CD4-positive, alpha-beta T cell (primary cell): ENCODE data around the gene C1orf185. TPM values are rescaled to one million over a fixed set of nuclear protein-coding genes. Genes with fewer than 3 reads are reported as not detected.

Source experiments
- ATAC-seq: fragments of 200-7000 bp; cut with Tn5 transposase; one replicate; pipeline ENCODE4 v1.10.0; 2022; ENCODE audit warnings: mild to moderate bottlenecking; ENCODE audit not compliant: poor library complexity
- CTCF ChIA-PET: fragments of 350-600 bp; sonication (Branson Sonifier 250); formaldehyde crosslinking; loops from one replicate; lab custom pipeline; 2021; ENCODE audit warnings: antibody characterized with exemption, inconsistent platforms; lab: Charles Lee
- POLR2A ChIA-PET: fragments of 350-600 bp; sonication (Branson Sonifier 250); formaldehyde crosslinking; loops from one replicate; lab custom pipeline; 2021; ENCODE audit warnings: antibody characterized with exemption, inconsistent platforms; lab: Charles Lee
- DNase-seq, 14 experiments: peaks; one replicate each; pipeline ENCODE4 v3.0.0-alpha.2; 2013 to 2020; ENCODE audit warnings: mixed read lengths in 2 of 14
- H3K27ac ChIP-seq, 2 donors: one replicate each; pipeline versions ENCODE4 v1.5.1 to v1.7.0; 2013; ENCODE audit warnings: low read length in 2 of 2, low read depth in 1 of 2, mild to moderate bottlenecking in 1 of 2
- H3K27me3 ChIP-seq, 2 experiments: 1 replicate in 1 of 2; 2 replicates in 1 of 2; pipeline versions ENCODE4 v1.6.1 to v1.7.0; 2013; ENCODE audit warnings: low read length in 2 of 2, control low read depth in 1 of 2, mild to moderate bottlenecking in 1 of 2, moderate library complexity in 1 of 2; ENCODE audit not compliant: insufficient read depth in 2 of 2, control insufficient read depth in 1 of 2
- H3K36me3 ChIP-seq: one replicate; pipeline ENCODE4 v1.6.1; 2013; ENCODE audit warnings: low read length, control low read depth; ENCODE audit not compliant: insufficient read depth
- H3K4me1 ChIP-seq: one replicate; pipeline ENCODE4 v1.6.1; 2013; ENCODE audit warnings: low read length, control low read depth; ENCODE audit not compliant: insufficient read depth
- H3K4me3 ChIP-seq: one replicate; pipeline ENCODE4 v1.5.1; 2013; ENCODE audit warnings: mild to moderate bottlenecking, low read length, moderate library complexity
- H3K9me3 ChIP-seq, 2 experiments: 1 replicate in 1 of 2; 2 replicates in 1 of 2; pipeline versions ENCODE4 v1.6.1 to v1.7.0; 2013; ENCODE audit warnings: low read length in 2 of 2, mild to moderate bottlenecking in 2 of 2, control low read depth in 1 of 2, moderate library complexity in 1 of 2; ENCODE audit not compliant: control insufficient read depth in 1 of 2, insufficient read depth in 1 of 2
- H3K27ac Mint-ChIP-seq: one replicate; pipeline ENCODE4 v1.8.0; 2020; ENCODE audit warnings: mixed read lengths
- H3K27me3 Mint-ChIP-seq: one replicate; pipeline ENCODE4 v1.8.0; 2021; ENCODE audit warnings: mixed read lengths
- H3K36me3 Mint-ChIP-seq: one replicate; pipeline ENCODE4 v1.8.0; 2021; ENCODE audit warnings: low read depth, mixed read lengths
- H3K4me1 Mint-ChIP-seq: one replicate; pipeline ENCODE4 v1.8.0; 2021; ENCODE audit warnings: low read depth, mixed read lengths
- H3K4me3 Mint-ChIP-seq: one replicate; pipeline ENCODE4 v1.8.0; 2020; ENCODE audit warnings: mild to moderate bottlenecking, mixed read lengths
- H3K9me3 Mint-ChIP-seq: one replicate; pipeline ENCODE4 v1.8.0; 2020; ENCODE audit warnings: mixed read lengths
- intact Hi-C, 2 experiments: fragments of 100-400 bp; cut with DNase I in 1 of 2; cut with micrococcal nuclease in 1 of 2; formaldehyde crosslinking; loops; one replicate each; pipeline versions ENCODE4 v1.15.1 to v1.9.0; 2023 to 2025; cut with DNase I, micrococcal nuclease
- total RNA-seq, 174 experiments: library from RNA in 2 of 174; stranded (reverse) in 2 of 174; gene quantifications; one replicate each; pipeline ENCODE4 v1.2.3 and lab custom pipeline; 2021 to 2026
- TF ChIP-seq, protein P1 (sequence below): fragments of 200-600 bp; IDR thresholded peaks from one replicate; pipeline ENCODE4 v1.8.0; 2022; ENCODE audit warnings: antibody characterized with exemption, mild to moderate bottlenecking

C1orf185 gene
- total RNA-seq, 2 experiments from 2014 or later = not detected

DNA sequence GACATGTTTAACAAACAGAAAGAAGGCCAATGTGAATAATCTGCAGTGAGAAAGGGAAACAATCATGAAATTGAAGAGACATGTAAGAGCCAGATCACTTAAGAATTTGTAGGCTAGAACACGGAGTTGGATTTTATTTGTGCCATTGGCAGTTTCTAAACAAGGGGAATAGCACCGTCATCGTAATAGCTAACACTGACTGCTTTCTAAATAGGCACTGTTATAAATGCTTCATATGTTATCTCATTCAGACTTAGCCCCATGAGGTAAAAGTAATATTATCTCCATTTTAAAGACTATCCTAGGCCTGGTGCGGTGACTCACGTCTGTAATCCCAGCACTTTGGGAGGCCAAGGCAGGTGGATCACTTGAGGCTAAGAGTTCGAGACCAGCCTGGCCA lies 12.1 kb downstream of the C1orf185 start:
- Mint-ChIP-seq H3K27ac (no peak overlapping the region), H3K36me3 (no peaks in the 10 kb centered on the region), H3K4me3 (no peak overlapping the region), H3K4me1 (no peaks in the 10 kb centered on the region), H3K9me3 (no peaks in the 10 kb centered on the region), H3K27me3 (peaks cover 17% of the 10 kb centered on the region)
- no peak overlapping the region for H3K27ac ChIP-seq
- DNase-seq (no peak), ATAC-seq (no peak)
- intact Hi-C loops = no loop called here
- no peaks in the 10 kb centered on the region for H3K36me3 ChIP-seq
- H3K4me3 ChIP-seq = no peak overlapping the region
- no peaks in the 10 kb centered on the region for H3K4me1 ChIP-seq
- CTCF ChIA-PET = no interaction called here
- H3K9me3 ChIP-seq = no peaks in the 10 kb centered on the region
- H3K27me3 ChIP-seq = peaks cover 0 to 3% of the 10 kb centered on the region in 2 experiments
- POLR2A ChIA-PET = no interaction called here
- TF ChIP-seq, protein P1, sequence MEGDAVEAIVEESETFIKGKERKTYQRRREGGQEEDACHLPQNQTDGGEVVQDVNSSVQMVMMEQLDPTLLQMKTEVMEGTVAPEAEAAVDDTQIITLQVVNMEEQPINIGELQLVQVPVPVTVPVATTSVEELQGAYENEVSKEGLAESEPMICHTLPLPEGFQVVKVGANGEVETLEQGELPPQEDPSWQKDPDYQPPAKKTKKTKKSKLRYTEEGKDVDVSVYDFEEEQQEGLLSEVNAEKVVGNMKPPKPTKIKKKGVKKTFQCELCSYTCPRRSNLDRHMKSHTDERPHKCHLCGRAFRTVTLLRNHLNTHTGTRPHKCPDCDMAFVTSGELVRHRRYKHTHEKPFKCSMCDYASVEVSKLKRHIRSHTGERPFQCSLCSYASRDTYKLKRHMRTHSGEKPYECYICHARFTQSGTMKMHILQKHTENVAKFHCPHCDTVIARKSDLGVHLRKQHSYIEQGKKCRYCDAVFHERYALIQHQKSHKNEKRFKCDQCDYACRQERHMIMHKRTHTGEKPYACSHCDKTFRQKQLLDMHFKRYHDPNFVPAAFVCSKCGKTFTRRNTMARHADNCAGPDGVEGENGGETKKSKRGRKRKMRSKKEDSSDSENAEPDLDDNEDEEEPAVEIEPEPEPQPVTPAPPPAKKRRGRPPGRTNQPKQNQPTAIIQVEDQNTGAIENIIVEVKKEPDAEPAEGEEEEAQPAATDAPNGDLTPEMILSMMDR = no peak

- no peaks in the 10 kb centered on the region for H3K9me3 ChIP-seq
- CTCF ChIA-PET = no interaction called here
- intact Hi-C loops = no loop called here
- POLR2A ChIA-PET = no interaction called here
- DNase-seq (no peak), ATAC-seq (no peak)
- H3K4me1 ChIP-seq = no peaks in the 10 kb centered on the region
- Mint-ChIP-seq H3K27ac (no peak overlapping the region), H3K4me3 (no peak overlapping the region), H3K4me1 (no peaks in the 10 kb centered on the region), H3K27me3 (peaks cover 17% of the 10 kb centered on the region), H3K36me3 (no peaks in the 10 kb centered on the region), H3K9me3 (no peaks in the 10 kb centered on the region)
- no peaks in the 10 kb centered on the region for H3K36me3 ChIP-seq
- H3K27ac ChIP-seq = no peak overlapping the region
- peaks cover 0 to 3% of the 10 kb centered on the region in 2 experiments for H3K27me3 ChIP-seq
- TF ChIP-seq, protein P1 = no peak
- no peak overlapping the region for H3K4me3 ChIP-seq
Measured at GRCh38 chr1:51115714-51116404, 13.8 kb downstream of the C1orf185 start.

DNA sequence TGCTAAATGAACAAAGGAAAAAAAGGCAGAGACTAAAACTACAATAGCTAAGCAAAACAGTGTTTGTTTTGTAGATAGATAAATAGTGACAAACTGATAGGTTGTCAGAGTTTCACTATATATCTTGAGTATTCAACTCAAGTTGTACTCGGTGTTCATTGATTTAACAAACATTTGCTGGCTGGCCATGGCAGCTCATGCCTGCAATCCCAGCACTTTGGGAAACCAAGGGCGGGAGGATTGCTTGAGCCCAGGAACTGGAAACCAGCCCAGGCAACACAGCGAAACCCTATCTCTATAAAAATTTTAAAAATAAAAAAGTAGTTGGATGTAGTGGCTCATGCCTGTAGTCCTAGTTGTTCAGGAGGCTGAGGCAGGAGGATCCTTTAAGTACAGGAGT lies 17.3 kb downstream of the C1orf185 start:
- Mint-ChIP-seq H3K4me3 (no peak overlapping the region), H3K27ac (no peak overlapping the region), H3K4me1 (no peaks in the 10 kb centered on the region), H3K36me3 (no peaks in the 10 kb centered on the region), H3K9me3 (no peaks in the 10 kb centered on the region), H3K27me3 (peaks cover 10% of the 10 kb centered on the region)
- ATAC-seq (no peak), DNase-seq (no peak)
- no peak overlapping the region for H3K27ac ChIP-seq
- H3K9me3 ChIP-seq = no peaks in the 10 kb centered on the region
- H3K4me1 ChIP-seq = no peaks in the 10 kb centered on the region
- no peak overlapping the region for H3K4me3 ChIP-seq
- CTCF ChIA-PET = no interaction called here
- H3K27me3 ChIP-seq = no peaks in the 10 kb centered on the region
- no peaks in the 10 kb centered on the region for H3K36me3 ChIP-seq
- POLR2A ChIA-PET = no interaction called here
- intact Hi-C loops = no loop called here
- TF ChIP-seq, protein P1 = no peak
